Liver (tissue), 9 donors: ENCODE data around the gene TPBGL. TPM values are rescaled to one million over a fixed set of nuclear protein-coding genes. Genes with fewer than 3 reads are reported as not detected.

ENCODE experiments used
- DNase-seq: peaks from one replicate; pipeline ENCODE4 v3.0.0-alpha.2; 2017; ENCODE audit warnings: low spot score
- H3K27ac ChIP-seq, 2 donors: one replicate each; pipeline ENCODE4 v1.7.0; 2013; ENCODE audit warnings: inconsistent platforms in 2 of 2, low read length in 2 of 2, control low read depth in 1 of 2, low read depth in 1 of 2, mild to moderate bottlenecking in 1 of 2
- H3K27me3 ChIP-seq, 4 donors: one replicate each; pipeline versions ENCODE4 v1.6.1 to v1.7.0; 2013; ENCODE audit warnings: low read length in 3 of 4, inconsistent platforms in 1 of 4, mild to moderate bottlenecking in 1 of 4, moderate library complexity in 1 of 4; ENCODE audit not compliant: control insufficient read depth in 4 of 4, insufficient read depth in 4 of 4
- H3K36me3 ChIP-seq, 4 donors: one replicate each; pipeline versions ENCODE4 v1.6.1 to v1.7.0; 2013; ENCODE audit warnings: low read length in 3 of 4, mild to moderate bottlenecking in 3 of 4, low read depth in 1 of 4, moderate library complexity in 1 of 4; ENCODE audit not compliant: control insufficient read depth in 4 of 4, insufficient read depth in 3 of 4
- H3K4me1 ChIP-seq, 4 donors: one replicate each; pipeline versions ENCODE4 v1.6.1 to v1.7.0; 2013; ENCODE audit warnings: low read length in 3 of 4, mild to moderate bottlenecking in 3 of 4, moderate library complexity in 1 of 4; ENCODE audit not compliant: control insufficient read depth in 4 of 4, insufficient read depth in 4 of 4
- H3K4me3 ChIP-seq, 3 donors: one replicate each; pipeline versions ENCODE4 v1.6.1 to v1.7.0; 2013; ENCODE audit warnings: low read length in 3 of 3, control low read depth in 1 of 3, low read depth in 1 of 3, mild to moderate bottlenecking in 1 of 3
- H3K9ac ChIP-seq, 2 donors: one replicate each; pipeline ENCODE4 v1.7.0; 2013; ENCODE audit warnings: low read length in 2 of 2, mild to moderate bottlenecking in 2 of 2, moderate library complexity in 2 of 2, control low read depth in 1 of 2, low read depth in 1 of 2
- H3K9me3 ChIP-seq, 4 donors: one replicate each; pipeline versions ENCODE4 v1.6.1 to v1.7.0; 2013; ENCODE audit warnings: low read length in 3 of 4; ENCODE audit not compliant: control insufficient read depth in 4 of 4
- ATF3 ChIP-seq: IDR thresholded peaks from 2 replicates; pipeline ENCODE4 v1.6.1; 2016; ENCODE audit warnings: antibody characterized with exemption
- EGR1 ChIP-seq, 2 donors: IDR thresholded peaks; 2 replicates each; pipeline ENCODE4 v1.6.1; 2016 to 2018; ENCODE audit warnings: antibody characterized with exemption in 2 of 2, low read depth in 2 of 2
- FOXA1 ChIP-seq: IDR thresholded peaks from 2 replicates; pipeline ENCODE4 v1.6.1; 2016; ENCODE audit warnings: antibody characterized with exemption
- FOXA2 ChIP-seq: IDR thresholded peaks from 2 replicates; pipeline ENCODE4 v1.6.1; 2016; ENCODE audit warnings: antibody characterized with exemption
- GABPA ChIP-seq, 2 donors: IDR thresholded peaks in 1 of 2; conservative IDR thresholded peaks in 1 of 2; 2 replicates each; pipeline ENCODE4 v1.6.1; 2016; ENCODE audit warnings: antibody characterized with exemption in 2 of 2, mild to moderate bottlenecking in 1 of 2, moderate library complexity in 1 of 2
- HNF4A ChIP-seq, 2 donors: conservative IDR thresholded peaks; 2 replicates each; pipeline ENCODE4 v1.6.1; 2016; ENCODE audit warnings: antibody characterized with exemption in 2 of 2, mild to moderate bottlenecking in 2 of 2
- HNF4G ChIP-seq: IDR thresholded peaks from 2 replicates; pipeline ENCODE4 v1.6.1; 2016; ENCODE audit warnings: antibody characterized with exemption
- JUND ChIP-seq, 2 donors: IDR thresholded peaks; 2 replicates each; pipeline ENCODE4 v1.6.1; 2016; ENCODE audit warnings: antibody characterized with exemption in 2 of 2
- NR2F2 ChIP-seq: IDR thresholded peaks from 2 replicates; pipeline ENCODE4 v1.6.1; 2016; ENCODE audit warnings: antibody characterized with exemption
- RAD21 ChIP-seq, 2 donors: IDR thresholded peaks; 2 replicates each; pipeline ENCODE4 v1.6.1; 2016; ENCODE audit warnings: antibody characterized with exemption in 2 of 2, mild to moderate bottlenecking in 2 of 2
- REST ChIP-seq: IDR thresholded peaks from 2 replicates; pipeline ENCODE4 v1.6.1; 2016; ENCODE audit warnings: antibody characterized with exemption, mild to moderate bottlenecking
- RXRA ChIP-seq, 2 donors: IDR thresholded peaks; 2 replicates each; pipeline ENCODE4 v1.6.1; 2017 to 2018; ENCODE audit warnings: antibody characterized with exemption in 2 of 2, mild to moderate bottlenecking in 1 of 2
- SP1 ChIP-seq: IDR thresholded peaks from 2 replicates; pipeline ENCODE4 v1.6.1; 2018; ENCODE audit warnings: antibody characterized with exemption, mild to moderate bottlenecking
- TAF1 ChIP-seq: conservative IDR thresholded peaks from 2 replicates; pipeline ENCODE4 v1.6.1; 2016; ENCODE audit warnings: antibody characterized with exemption, mild to moderate bottlenecking
- YY1 ChIP-seq: IDR thresholded peaks from 2 replicates; pipeline ENCODE4 v1.6.1; 2016; ENCODE audit warnings: antibody characterized with exemption, mild to moderate bottlenecking
- ZBTB33 ChIP-seq: IDR thresholded peaks from 2 replicates; pipeline ENCODE4 v1.6.1; 2016; ENCODE audit warnings: antibody characterized with exemption
- WGBS: extraction: QIAGEN DNeasy Blood & Tissue Kit; methylation state at CpG from one replicate; pipeline ENCODE4 v1.1.7; 2013; 5-methylcytosine and 5-hydroxymethylcytosine counted together
- polyA plus RNA-seq, 2 donors: library from polyadenylated mRNA; stranded (reverse) in 1 of 2; unstranded in 1 of 2; fragments of 200-250 nt in 1 of 2; fragments of >200 nt in 1 of 2; fragmentation: Nextera tagmentation in 1 of 2; extraction: Ambion mirVana in 1 of 2; gene quantifications; one replicate each; pipeline versions ENCODE4 v1.2.1 to v1.2.3, GENCODE V29; 2013 to 2015
- total RNA-seq, 2 donors: library from RNA; depleted of rRNA; stranded (reverse); fragments of >200 nt; gene quantifications; one replicate each; pipeline ENCODE4 v1.2.3, GENCODE V29; 2014
- TF ChIP-seq, protein P1 (sequence below): IDR thresholded peaks from 2 replicates; pipeline ENCODE4 v1.6.1; 2016; ENCODE audit warnings: antibody characterized with exemption
- TF ChIP-seq, protein P2 (sequence below): fragments of 150-350 bp; IDR thresholded peaks from 2 replicates; pipeline ENCODE4 v1.5.1; 2017; ENCODE audit warnings: improper control_type of control experiment, low read depth, low read length; ENCODE audit not compliant: missing input control
- donor health status: healthy.
- donor health status: healthy.
- donor health status: healthy.
- donor health status: healthy.
- donor health status: healthy.

TPBGL gene
- total and polyA plus RNA-seq, 4 donors = 0.05 TPM; not detected in 3

- no peaks in the 10 kb centered on the region for H3K4me1 ChIP-seq
- no peaks in the 10 kb centered on the region for H3K9me3 ChIP-seq
- DNase-seq = peak; percentile 28
- peaks cover 0 to 37% (median 7%) of the 10 kb centered on the region in 4 donors for H3K36me3 ChIP-seq
- no peak for TF ChIP-seq RXRA (IDR thresholded peaks at IDR 0.05)
- TF ChIP-seq REST = no peak
- TF ChIP-seq HNF4G = no peak
- TF ChIP-seq, protein P1, sequence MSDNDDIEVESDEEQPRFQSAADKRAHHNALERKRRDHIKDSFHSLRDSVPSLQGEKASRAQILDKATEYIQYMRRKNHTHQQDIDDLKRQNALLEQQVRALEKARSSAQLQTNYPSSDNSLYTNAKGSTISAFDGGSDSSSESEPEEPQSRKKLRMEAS = no peak
- no peak for TF ChIP-seq ATF3
- TF ChIP-seq NR2F2 = no peak
- no peak for TF ChIP-seq RAD21 (IDR thresholded peaks at IDR 0.05)
- no peak for TF ChIP-seq YY1
- no peak overlapping the region for H3K27ac ChIP-seq
- no peaks in the 10 kb centered on the region for H3K27me3 ChIP-seq
- no peak overlapping the region for H3K9ac ChIP-seq
- WGBS = 94% methylated on average over 11 of the region's 11 CpGs
- H3K4me3 ChIP-seq = no peak overlapping the region
Observed at GRCh38 chr11:75277211-75277805, 36.7 kb downstream of the TPBGL start.

DNA sequence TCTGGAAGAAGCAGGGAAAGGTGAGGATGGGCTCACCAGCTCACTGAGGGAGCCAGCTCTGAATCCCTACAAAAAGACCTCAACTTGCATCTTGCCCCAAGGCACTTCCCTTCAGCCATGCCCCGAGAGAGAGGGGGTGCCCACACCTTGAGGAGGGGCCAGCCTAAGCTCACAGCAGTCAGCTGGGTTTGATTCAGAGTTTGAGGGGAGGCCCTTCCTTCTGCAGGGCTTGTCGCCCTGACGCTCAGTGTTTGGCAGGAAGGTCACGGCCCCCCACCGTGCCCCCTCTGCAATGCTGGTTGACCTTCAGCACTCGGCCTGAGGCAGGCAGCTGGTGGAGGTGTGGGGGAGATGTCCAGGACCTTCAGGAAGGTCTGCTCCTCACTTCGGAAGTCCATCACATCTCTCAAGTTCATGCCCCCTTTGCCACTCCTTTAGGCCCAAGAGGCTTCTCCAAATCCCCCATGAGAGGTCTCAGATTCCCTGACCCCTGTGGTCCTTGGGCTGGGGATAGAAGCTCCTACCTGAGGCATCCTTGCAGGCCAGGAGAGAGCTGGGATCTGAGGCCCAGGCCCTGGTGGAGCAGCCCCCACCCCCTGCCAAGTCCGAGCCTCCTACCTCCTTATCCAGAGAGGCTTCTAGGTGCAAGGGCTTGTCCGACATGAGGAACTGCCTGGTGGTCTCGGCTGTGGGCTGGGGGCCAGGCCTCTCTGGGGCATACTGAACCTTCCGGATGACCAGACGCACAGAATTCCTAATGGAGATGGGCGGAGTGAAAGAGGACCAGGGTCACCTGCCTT lies 37.6 kb downstream of the TPBGL start:
- WGBS = 82% methylated on average over 13 of the region's 13 CpGs
- H3K9ac ChIP-seq = no peak overlapping the region
- no peak for DNase-seq

More for the DNA sequence above, 37.6 kb downstream of the TPBGL start:
- Histone ChIP-seq H3K36me3 (peaks cover 0 to 40% (median 6%) of the 10 kb centered on the region in 4 donors), H3K27ac (no peak overlapping the region), H3K27me3 (no peaks in the 10 kb centered on the region), H3K4me3 (no peak overlapping the region), H3K9me3 (no peaks in the 10 kb centered on the region), H3K4me1 (no peaks in the 10 kb centered on the region)
- TF ChIP-seq EGR1 (IDR thresholded peaks at IDR 0.05; ENCODE audit: low read depth in 2 of 2) (no peak), RAD21 (IDR thresholded peaks at IDR 0.05) (no peak), RXRA (IDR thresholded peaks at IDR 0.05) (no peak), SP1 (no peak), JUND (IDR thresholded peaks at IDR 0.05) (no peak), ATF3 (no peak), YY1 (no peak), REST (no peak), FOXA1 (no peak), NR2F2 (no peak), ZBTB33 (no peak), TAF1 (no peak), HNF4A (conservative IDR thresholded peaks at IDR 0.05) (no peak), GABPA (IDR thresholded peaks at IDR 0.05 in 1 of 2, conservative IDR thresholded peaks at IDR 0.05 in 1 of 2) (no peak), FOXA2 (no peak)
- TF ChIP-seq, protein P2, sequence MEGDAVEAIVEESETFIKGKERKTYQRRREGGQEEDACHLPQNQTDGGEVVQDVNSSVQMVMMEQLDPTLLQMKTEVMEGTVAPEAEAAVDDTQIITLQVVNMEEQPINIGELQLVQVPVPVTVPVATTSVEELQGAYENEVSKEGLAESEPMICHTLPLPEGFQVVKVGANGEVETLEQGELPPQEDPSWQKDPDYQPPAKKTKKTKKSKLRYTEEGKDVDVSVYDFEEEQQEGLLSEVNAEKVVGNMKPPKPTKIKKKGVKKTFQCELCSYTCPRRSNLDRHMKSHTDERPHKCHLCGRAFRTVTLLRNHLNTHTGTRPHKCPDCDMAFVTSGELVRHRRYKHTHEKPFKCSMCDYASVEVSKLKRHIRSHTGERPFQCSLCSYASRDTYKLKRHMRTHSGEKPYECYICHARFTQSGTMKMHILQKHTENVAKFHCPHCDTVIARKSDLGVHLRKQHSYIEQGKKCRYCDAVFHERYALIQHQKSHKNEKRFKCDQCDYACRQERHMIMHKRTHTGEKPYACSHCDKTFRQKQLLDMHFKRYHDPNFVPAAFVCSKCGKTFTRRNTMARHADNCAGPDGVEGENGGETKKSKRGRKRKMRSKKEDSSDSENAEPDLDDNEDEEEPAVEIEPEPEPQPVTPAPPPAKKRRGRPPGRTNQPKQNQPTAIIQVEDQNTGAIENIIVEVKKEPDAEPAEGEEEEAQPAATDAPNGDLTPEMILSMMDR = no peak
- TF ChIP-seq, protein P1 = no peak
